CD14-positive monocyte (primary cell): ENCODE measurements around the gene TRIM33. TPM values are rescaled to one million over a fixed set of nuclear protein-coding genes. Genes with fewer than 3 reads are reported as not detected.

Experiments
- DNase-seq, 3 donors: peaks; one replicate each; pipeline ENCODE4 v3.0.0-alpha.2; 2011 to 2022
- H2AFZ ChIP-seq: 2 replicates; pipeline ENCODE4 v1.6.0; 2012; ENCODE audit warnings: mild to moderate bottlenecking, low read depth, low read length, inconsistent platforms; ENCODE audit not compliant: insufficient read depth, poor library complexity, severe bottlenecking
- H3K27ac ChIP-seq, 2 donors: 1 replicate in 1 of 2; 2 replicates in 1 of 2; pipeline ENCODE4 v1.5.1; 2012 to 2013; ENCODE audit warnings: low read length in 2 of 2, control low read depth in 1 of 2, inconsistent platforms in 1 of 2, low read depth in 1 of 2, mild to moderate bottlenecking in 1 of 2
- H3K27me3 ChIP-seq, 2 donors: one replicate each; pipeline versions ENCODE4 v1.6.0 to v1.6.1; 2011 to 2013; ENCODE audit warnings: low read length in 2 of 2; ENCODE audit not compliant: control insufficient read depth in 2 of 2, insufficient read depth in 2 of 2
- H3K36me3 ChIP-seq, 2 donors: replicated peaks in 1 of 2; 1 replicate in 1 of 2; 2 replicates in 1 of 2; pipeline versions ENCODE4 v1.5.1 to v1.6.1; 2012 to 2013; ENCODE audit warnings: low read length in 2 of 2, control low read depth in 1 of 2, inconsistent platforms in 1 of 2, mild to moderate bottlenecking in 1 of 2; ENCODE audit not compliant: insufficient read depth in 2 of 2, control insufficient read depth in 1 of 2
- H3K4me1 ChIP-seq, 2 donors: 1 replicate in 1 of 2; 2 replicates in 1 of 2; pipeline versions ENCODE4 v1.5.1 to v1.6.1; 2012 to 2013; ENCODE audit warnings: low read length in 2 of 2, control low read depth in 1 of 2, inconsistent platforms in 1 of 2, mild to moderate bottlenecking in 1 of 2, moderate library complexity in 1 of 2; ENCODE audit not compliant: insufficient read depth in 2 of 2, control insufficient read depth in 1 of 2
- H3K4me2 ChIP-seq: replicated peaks from 2 replicates; pipeline ENCODE3; 2012; ENCODE audit warnings: low read length, moderate library complexity, mild to moderate bottlenecking; ENCODE audit not compliant: poor library complexity, severe bottlenecking; ENCODE audit errors: extremely low read depth
- H3K4me3 ChIP-seq, 3 experiments: fragments of 200-600 bp in 1 of 3; sonication (generic) in 1 of 3; replicated peaks in 1 of 3; 1 replicate in 2 of 3; 2 replicates in 1 of 3; pipeline ENCODE4 v1.5.1; 2011 to 2013; ENCODE audit warnings: low read length in 3 of 3, mild to moderate bottlenecking in 3 of 3, control low read depth in 2 of 3, low read depth in 2 of 3, inconsistent platforms in 1 of 3, moderate library complexity in 1 of 3
- H3K79me2 ChIP-seq: 2 replicates; pipeline ENCODE4 v1.6.0; 2012; ENCODE audit warnings: mild to moderate bottlenecking, control low read depth, inconsistent platforms, low read length, moderate library complexity; ENCODE audit not compliant: insufficient read depth
- H3K9ac ChIP-seq: 2 replicates; pipeline ENCODE4 v1.6.0; 2017; ENCODE audit warnings: low read length, mild to moderate bottlenecking; ENCODE audit not compliant: insufficient read depth, poor library complexity, severe bottlenecking
- H3K9me3 ChIP-seq, 2 donors: replicated peaks in 1 of 2; 1 replicate in 1 of 2; 2 replicates in 1 of 2; pipeline versions ENCODE4 v1.5.1 to v1.6.1; 2012 to 2013; ENCODE audit warnings: low read length in 2 of 2, control low read depth in 1 of 2; ENCODE audit not compliant: control insufficient read depth in 1 of 2, insufficient read depth in 1 of 2
- H4K20me1 ChIP-seq: 2 replicates; pipeline ENCODE4 v1.6.0; 2012; ENCODE audit warnings: mild to moderate bottlenecking, low read length, control low read depth, moderate library complexity; ENCODE audit not compliant: insufficient read depth
- H3K27ac Mint-ChIP-seq, 7 donors: one replicate each; pipeline ENCODE4 v1.8.0; 2020; ENCODE audit warnings: mild to moderate bottlenecking in 7 of 7, mixed read lengths in 7 of 7, moderate library complexity in 6 of 7, inconsistent platforms in 2 of 7
- H3K27me3 Mint-ChIP-seq, 3 donors: one replicate each; pipeline ENCODE4 v1.8.0; 2021 to 2022; ENCODE audit warnings: low read depth in 3 of 3, mild to moderate bottlenecking in 3 of 3, mixed read lengths in 3 of 3, moderate library complexity in 3 of 3, inconsistent platforms in 1 of 3
- H3K36me3 Mint-ChIP-seq, 2 donors: one replicate each; pipeline ENCODE4 v1.8.0; 2020; ENCODE audit warnings: mixed read lengths in 2 of 2, inconsistent platforms in 1 of 2, mild to moderate bottlenecking in 1 of 2
- H3K4me1 Mint-ChIP-seq: one replicate; pipeline ENCODE4 v1.8.0; 2020; ENCODE audit warnings: mild to moderate bottlenecking, mixed read lengths
- H3K4me3 Mint-ChIP-seq, 2 donors: one replicate each; pipeline ENCODE4 v1.8.0; 2020; ENCODE audit warnings: mild to moderate bottlenecking in 2 of 2, mixed read lengths in 2 of 2, moderate library complexity in 1 of 2
- H3K9me3 Mint-ChIP-seq, 7 donors: one replicate each; pipeline ENCODE4 v1.8.0; 2020 to 2022; ENCODE audit warnings: mixed read lengths in 7 of 7, mild to moderate bottlenecking in 6 of 7, moderate library complexity in 6 of 7, inconsistent platforms in 2 of 7
- CTCF ChIP-seq: fragments of 200-600 bp; IDR thresholded peaks from one replicate; pipeline ENCODE4 v1.8.0; 2022; ENCODE audit warnings: antibody characterized with exemption, mild to moderate bottlenecking
- WGBS: methylation state at CpG from one replicate; pipeline ENCODE4 v1.1.5; 2013; ENCODE audit warnings: missing lambda C conversion rate; ENCODE audit not compliant: insufficient coverage; 5-methylcytosine and 5-hydroxymethylcytosine counted together
- intact Hi-C, 2 donors: fragments of 100-400 bp; cut with micrococcal nuclease; formaldehyde crosslinking; loops; one replicate each; pipeline versions ENCODE4 v1.15.0 to v1.15.1; 2023
- polyA plus RNA-seq, 3 donors: library from polyadenylated mRNA; depleted of rRNA in 1 of 3; unstranded in 2 of 3; stranded (reverse) in 1 of 3; fragments of 300-500 nt in 2 of 3; fragments of >200 nt in 1 of 3; fragmentation: Illumina TruSeq in 2 of 3; gene quantifications; 1 replicate in 2 of 3; 2 replicates in 1 of 3; pipeline ENCODE4 v1.2.3, GENCODE V29; 2012 to 2021

Gene TRIM33
- polyA plus RNA-seq, 3 donors, result 11.8 to 16.5 (median 13.7) TPM

- H3K9ac ChIP-seq, result no peak overlapping the region
- Mint-ChIP-seq H3K36me3 (no peaks in the 10 kb centered on the region), H3K9me3 (no peaks in the 10 kb centered on the region), H3K4me3 (peak overlapping the region in 1 of 2 donors; percentile 28), H3K4me1 (peaks cover 27% of the 10 kb centered on the region), H3K27me3 (peaks cover 4 to 8% (median 7%) of the 10 kb centered on the region in 3 donors), H3K27ac (peak overlapping the region in 1 of 7 donors; percentile 54)
- 92% methylated on average over 4 of the region's 9 CpGs for WGBS
- no peaks in the 10 kb centered on the region for H4K20me1 ChIP-seq
- H3K36me3 ChIP-seq, result no peaks in the 10 kb centered on the region
- H2AFZ ChIP-seq, result peak overlapping the region; percentile 93
- TF ChIP-seq CTCF, result no peak
- no peaks in the 10 kb centered on the region for H3K9me3 ChIP-seq
- no peaks in the 10 kb centered on the region for H3K79me2 ChIP-seq
- H3K4me3 ChIP-seq, result no peak overlapping the region
- H3K27me3 ChIP-seq, result no peaks in the 10 kb centered on the region
- DNase-seq, result no peak
- H3K27ac ChIP-seq, result no peak overlapping the region
- peaks cover 17 to 22% of the 10 kb centered on the region in 2 donors for H3K4me1 ChIP-seq
- H3K4me2 ChIP-seq, result no peak overlapping the region
- intact Hi-C loops, result loop anchor here (5.0 to 10.0 kb wide), 2 partner anchors 80 to 207 kb away; no protein-coding TSS in a partner anchor
These were observed 163.4 kb downstream of the TRIM33 start for GRCh38 chr1:114347431-114348209.

GRCh38 chr1:114346480-114347029 is 164.4 kb downstream of the TRIM33 start:
- no peaks in the 10 kb centered on the region for H3K27me3 ChIP-seq
- Mint-ChIP-seq H3K9me3 (no peaks in the 10 kb centered on the region), H3K4me3 (peak overlapping the region; percentile 81 to 100), H3K27me3 (peaks cover 4 to 8% (median 7%) of the 10 kb centered on the region in 3 donors), H3K27ac (peak overlapping the region in 6 of 7 donors; percentile 11 to 89 (median 78)), H3K4me1 (peaks cover 28% of the 10 kb centered on the region), H3K36me3 (no peaks in the 10 kb centered on the region)
- intact Hi-C loops, result loop anchor here (5.0 to 10.0 kb wide), 2 partner anchors 81 to 208 kb away; no protein-coding TSS in a partner anchor
- no peaks in the 10 kb centered on the region for H3K36me3 ChIP-seq
- peak; percentile 100 for TF ChIP-seq CTCF
- H3K9ac ChIP-seq, result peak overlapping the region; percentile 66
- H3K4me1 ChIP-seq, result peaks cover 24 to 30% of the 10 kb centered on the region in 2 donors
- peak; percentile 92 to 95 (median 94) for DNase-seq
- H2AFZ ChIP-seq, result peak overlapping the region; percentile 93
- peak overlapping the region in 1 of 2 donors; percentile 63 for H3K27ac ChIP-seq
- peak overlapping the region; percentile 85 for H3K4me2 ChIP-seq
- H3K9me3 ChIP-seq, result no peaks in the 10 kb centered on the region
- H3K79me2 ChIP-seq, result no peaks in the 10 kb centered on the region
- 8% methylated on average over 33 of the region's 33 CpGs for WGBS
- H3K4me3 ChIP-seq, result peak overlapping the region; percentile 48 to 74 (median 49)
- no peaks in the 10 kb centered on the region for H4K20me1 ChIP-seq
